HCT116 (cell line): ENCODE results near the gene DDAH1. TPM values are rescaled to one million over a fixed set of nuclear protein-coding genes. Genes with fewer than 3 reads are reported as not detected.

Source experiments
- ATAC-seq: fragments of 200-7000 bp; cut with Tn5 transposase; 2 replicates; pipeline ENCODE4 v1.9.1; 2020; ENCODE audit warnings: mild to moderate bottlenecking, moderate library complexity
- BruUV-seq: library from RNA; stranded (reverse); fragments of 400-500 nt; replicated peaks from 2 replicates; lab custom pipeline; 2021; lab: Mats Ljungman, UMichigan
- CTCF ChIA-PET: fragments of 300-600 bp; sonication (Branson Sonifier 250); formaldehyde crosslinking; loops from one replicate; lab custom pipeline; 2021; ENCODE audit warnings: antibody characterized with exemption; lab: Charles Lee
- POLR2A ChIA-PET: fragments of 300-600, 350-600 bp; sonication (Branson Sonifier 250); formaldehyde crosslinking; loops from one replicate; lab custom pipeline; 2021; ENCODE audit warnings: antibody characterized with exemption; lab: Charles Lee
- RAD21 ChIA-PET, 2 experiments: fragments of 300-600 bp; sonication (Branson Sonifier 250); formaldehyde crosslinking; loops; one replicate each; lab custom pipeline; 2023; ENCODE audit warnings: low total read pairs in 2 of 2; ENCODE audit not compliant: uncharacterized antibody in 2 of 2, unreplicated experiment in 2 of 2, low non-redundant PET in 1 of 2; lab: Charles Lee
- DNase-seq: peaks from one replicate; pipeline ENCODE4 v3.0.0-alpha.2; 2010; ENCODE audit warnings: low read depth, low spot score
- H2AFZ ChIP-seq: fragments of 200-600 bp; shearing (Covaris generic), sonication (generic); 2 replicates; pipeline ENCODE4 v1.6.1; 2017; ENCODE audit warnings: low read depth, mixed run types, mixed read lengths, antibody characterized with exemption, low read length; ENCODE audit not compliant: poor library complexity, severe bottlenecking
- H3K27ac ChIP-seq: 2 replicates; pipeline ENCODE4 v1.5.1; 2012; ENCODE audit warnings: low read depth, low read length
- H3K27me3 ChIP-seq: fragments of 200-600 bp; sonication (generic); 2 replicates; pipeline ENCODE4 v1.6.1; 2016; ENCODE audit warnings: mixed run types, low read length, mixed read lengths; ENCODE audit not compliant: insufficient read depth
- H3K36me3 ChIP-seq, 2 experiments: fragments of 200-500 bp in 1 of 2; fragments of 200-600 bp in 1 of 2; sonication (Bioruptor generic) in 1 of 2; sonication (generic) in 1 of 2; 2 replicates each; pipeline versions ENCODE4 v1.5.1 to v1.6.1; 2014 to 2016; ENCODE audit warnings: low read length in 2 of 2, inconsistent platforms in 1 of 2, mixed read lengths in 1 of 2, mixed run types in 1 of 2; ENCODE audit not compliant: insufficient read depth in 2 of 2, control insufficient read depth in 1 of 2
- H3K4me1 ChIP-seq, 2 experiments: fragments of 200-600 bp in 1 of 2; sonication (generic) in 1 of 2; 2 replicates each; pipeline versions ENCODE4 v1.5.1 to v1.6.1; 2012 to 2017; ENCODE audit warnings: low read length in 2 of 2, inconsistent platforms in 1 of 2, mild to moderate bottlenecking in 1 of 2, mixed read lengths in 1 of 2, mixed run types in 1 of 2, moderate library complexity in 1 of 2; ENCODE audit not compliant: insufficient read depth in 2 of 2, control insufficient read depth in 1 of 2
- H3K4me2 ChIP-seq: fragments of 200-600 bp; sonication (generic); 2 replicates; pipeline ENCODE4 v1.6.1; 2017; ENCODE audit warnings: mixed run types, low read length, mixed read lengths
- H3K4me3 ChIP-seq, 2 experiments: fragments of 200-600 bp in 1 of 2; sonication (generic) in 1 of 2; replicated peaks in 1 of 2; 2 replicates each; pipeline ENCODE4 v1.5.1; 2011 to 2016; ENCODE audit warnings: low read length in 2 of 2, control low read depth in 1 of 2, low read depth in 1 of 2, mild to moderate bottlenecking in 1 of 2, mixed read lengths in 1 of 2, mixed run types in 1 of 2
- H3K79me2 ChIP-seq: fragments of 200-600 bp; sonication (generic); 2 replicates; pipeline ENCODE4 v1.6.1; 2017; ENCODE audit warnings: mild to moderate bottlenecking, mixed run types, low read length, moderate library complexity, mixed read lengths; ENCODE audit not compliant: insufficient read depth
- H3K9ac ChIP-seq: fragments of 200-600 bp; sonication (generic); 2 replicates; pipeline ENCODE4 v1.6.1; 2016; ENCODE audit warnings: low read length, mixed read lengths
- H3K9me2 ChIP-seq: fragments of 200-600 bp; sonication (generic), shearing (Covaris generic); 2 replicates; pipeline ENCODE4 v1.6.1; 2017; ENCODE audit warnings: mixed run types, mild to moderate bottlenecking, moderate library complexity; ENCODE audit not compliant: insufficient read depth
- H3K9me3 ChIP-seq, 2 experiments: fragments of 200-500 bp in 1 of 2; fragments of 200-600 bp in 1 of 2; sonication (Bioruptor generic) in 1 of 2; sonication (generic) in 1 of 2; 2 replicates each; pipeline ENCODE4 v1.6.1; 2014 to 2017; ENCODE audit warnings: low read length in 2 of 2, mixed read lengths in 2 of 2, inconsistent platforms in 1 of 2, low read depth in 1 of 2, mild to moderate bottlenecking in 1 of 2, mixed run types in 1 of 2, moderate library complexity in 1 of 2; ENCODE audit not compliant: control insufficient read depth in 1 of 2, insufficient read depth in 1 of 2
- H4K20me1 ChIP-seq: fragments of 200-600 bp; sonication (generic), shearing (Covaris generic); 2 replicates; pipeline ENCODE4 v1.6.1; 2017; ENCODE audit warnings: mixed run types, mild to moderate bottlenecking, moderate library complexity; ENCODE audit not compliant: insufficient read depth
- ATF3 ChIP-seq: IDR thresholded peaks from 2 replicates; pipeline ENCODE4 v1.6.1; 2012
- JUND ChIP-seq: IDR thresholded peaks from 2 replicates; pipeline ENCODE4 v1.6.1; 2012
- MAX ChIP-seq: IDR thresholded peaks from 2 replicates; pipeline ENCODE4 v1.6.1; 2012
- RAD21 ChIP-seq: IDR thresholded peaks from 2 replicates; pipeline ENCODE4 v1.6.1; 2012; ENCODE audit warnings: low read depth, mild to moderate bottlenecking
- REST ChIP-seq: IDR thresholded peaks from 2 replicates; pipeline ENCODE4 v1.6.1; 2012; ENCODE audit warnings: low read depth
- SP1 ChIP-seq: IDR thresholded peaks from 2 replicates; pipeline ENCODE4 v1.6.1; 2012; ENCODE audit warnings: low read depth
- SRF ChIP-seq: IDR thresholded peaks from 2 replicates; pipeline ENCODE4 v1.6.1; 2012; ENCODE audit warnings: low read depth
- YY1 ChIP-seq: IDR thresholded peaks from 2 replicates; pipeline ENCODE4 v1.6.1; 2011; ENCODE audit warnings: low read length, low read depth, moderate library complexity, mild to moderate bottlenecking; ENCODE audit not compliant: insufficient replicate concordance; ENCODE audit errors: extremely low read depth
- ZNF274 ChIP-seq: fragments of 200-500 bp; sonication (Bioruptor generic); IDR thresholded peaks from 2 replicates; pipeline ENCODE4 v1.6.1; 2014; ENCODE audit warnings: mild to moderate bottlenecking, low read depth, low read length, inconsistent platforms
- intact Hi-C: fragments of 100-400 bp; cut with micrococcal nuclease; formaldehyde crosslinking; loops from 2 replicates; pipeline ENCODE4 v1.10.0; 2022
- total RNA-seq: library from RNA; stranded (reverse); gene quantifications from one replicate; pipeline ENCODE4 v1.2.1, GENCODE V29; 2021; ENCODE audit not compliant: unreplicated experiment

Gene DDAH1
- total RNA-seq, 1 experiment from 2014 or later, result 16.6 TPM

GRCh38 chr1:85326851-85327250, 138.1 kb downstream of the DDAH1 start:
- intact Hi-C loops, result no loop called here
- ATAC-seq (no peak), DNase-seq (no peak)
- no peaks in the 10 kb centered on the region for H4K20me1 ChIP-seq
- no peak overlapping the region for H3K27ac ChIP-seq
- H3K27me3 ChIP-seq, result no peaks in the 10 kb centered on the region
- POLR2A ChIA-PET, result interaction anchor here (0.5 to 1.4 kb wide), 2 partner anchors 254 to 1483 kb away, joined by 3 read pairs; no protein-coding TSS in a partner anchor
- no peak overlapping the region for H2AFZ ChIP-seq
- H3K9me2 ChIP-seq, result no peaks in the 10 kb centered on the region; the same call in 1 of the 2 replicates
- no peak for TF ChIP-seq YY1
- BruUV-seq, result no TSS peak
- CTCF ChIA-PET, result no interaction called here
- H3K36me3 ChIP-seq, result no peaks in the 10 kb centered on the region
- H3K4me1 ChIP-seq, result peaks cover 57 to 68% of the 10 kb centered on the region in 2 experiments
- H3K4me2 ChIP-seq, result peak overlapping the region; percentile 68; the same call in 1 of the 2 replicates
- no peak overlapping the region for H3K4me3 ChIP-seq
- RAD21 ChIA-PET, result no interaction called here
- H3K9ac ChIP-seq, result no peak overlapping the region
- no peaks in the 10 kb centered on the region for H3K9me3 ChIP-seq
- no peaks in the 10 kb centered on the region for H3K79me2 ChIP-seq

- POLR2A ChIA-PET, result interaction anchor here (0.5 to 1.4 kb wide), 2 partner anchors 255 to 1484 kb away, joined by 3 read pairs; no protein-coding TSS in a partner anchor
- CTCF ChIA-PET, result no interaction called here
- Histone ChIP-seq H3K4me1 (peaks cover 57 to 71% of the 10 kb centered on the region in 2 experiments), H3K27ac (no peak overlapping the region), H4K20me1 (no peaks in the 10 kb centered on the region), H3K9ac (0 out of 2 replicates have a peak overlapping the region, but pooled peaks have one; percentile 27), H3K79me2 (no peaks in the 10 kb centered on the region), H3K4me3 (no peak overlapping the region), H3K9me3 (no peaks in the 10 kb centered on the region), H3K36me3 (no peaks in the 10 kb centered on the region), H3K27me3 (no peaks in the 10 kb centered on the region), H2AFZ (no peak overlapping the region), H3K4me2 (peak overlapping the region; percentile 68), H3K9me2 (no peaks in the 10 kb centered on the region; the same call in 1 of the 2 replicates)
- DNase-seq, result no peak
- ATAC-seq, result no peak
- no TSS peak for BruUV-seq
- RAD21 ChIA-PET, result no interaction called here
- no peak for TF ChIP-seq ATF3
- no peak for TF ChIP-seq SP1
- no peak for TF ChIP-seq ZNF274
- peak; percentile 5; the same call in 1 of the 2 replicates for TF ChIP-seq MAX
- TF ChIP-seq RAD21, result no peak
- TF ChIP-seq JUND, result 0 out of 2 replicates have a peak, but pooled peaks have one; percentile 2
- TF ChIP-seq REST, result no peak
- 0 out of 2 replicates have a peak, but pooled peaks have one; percentile 4 for TF ChIP-seq SRF
- intact Hi-C loops, result no loop called here
Observed at GRCh38 chr1:85326336-85326735, 138.6 kb downstream of the DDAH1 start.
